GM12878 (cell line): Measurements from ENCODE around the gene NLRP14. TPM values are rescaled to one million over a fixed set of nuclear protein-coding genes. Genes with fewer than 3 reads are reported as not detected.

Source experiments
- ATAC-seq: fragments of 200-7000 bp; cut with Tn5 transposase; 3 replicates; pipeline ENCODE4 v1.9.1; 2020; ENCODE audit warnings: mild to moderate bottlenecking, moderate library complexity
- BruUV-seq: library from RNA; stranded (reverse); fragments of 400-500 nt; replicated peaks from 2 replicates; lab custom pipeline; 2021; lab: Mats Ljungman, UMichigan
- CTCF ChIA-PET: fragments of 300-600 bp; sonication (Branson Sonifier 250); formaldehyde crosslinking; extraction: SDS; loops from one replicate; lab custom pipeline; 2021; ENCODE audit warnings: inconsistent platforms; lab: Yijun Ruan, JAX
- POLR2A ChIA-PET: fragments of 350-600 bp; formaldehyde crosslinking; extraction: SDS; loops from one replicate; lab custom pipeline; 2021; ENCODE audit warnings: inconsistent platforms; lab: Charles Lee
- RAD21 ChIA-PET: fragments of 300-600 bp; sonication (Branson Sonifier 250); formaldehyde crosslinking; loops from one replicate; lab custom pipeline; 2023; ENCODE audit warnings: antibody characterized with exemption; ENCODE audit not compliant: unreplicated experiment; lab: Charles Lee
- SMC1A ChIA-PET: fragments of 300-600 bp; sonication (Branson Sonifier 250); formaldehyde crosslinking; loops from one replicate; lab custom pipeline; 2023; ENCODE audit not compliant: unreplicated experiment, uncharacterized antibody; lab: Charles Lee
- DNase-seq: peaks from one replicate; pipeline ENCODE4 v3.0.0-alpha.2; 2011; ENCODE audit warnings: low read depth, low spot score
- FAIRE-seq: peaks from 3 replicates; lab custom pipeline; 2011; peaks lifted over from hg19 to GRCh38; lab: Jason Lieb, UNC
- H2AFZ ChIP-seq: 2 replicates; pipeline ENCODE4 v1.6.0; 2011; ENCODE audit warnings: low read depth, low read length, control low read depth; ENCODE audit not compliant: control insufficient read depth
- H3K27ac ChIP-seq: 2 replicates; pipeline ENCODE4 v1.5.1; 2011; ENCODE audit warnings: control low read depth; ENCODE audit not compliant: control insufficient read depth, insufficient read depth
- H3K27me3 ChIP-seq, 2 experiments: replicated peaks in 1 of 2; 2 replicates each; pipeline versions ENCODE4 v1.6.0 to v1.6.1; 2011; ENCODE audit warnings: low read length in 1 of 2; ENCODE audit not compliant: control insufficient read depth in 2 of 2, insufficient read depth in 2 of 2
- H3K36me3 ChIP-seq, 2 experiments: 2 replicates each; pipeline ENCODE4 v1.5.1; 2011; ENCODE audit warnings: low read length in 1 of 2; ENCODE audit not compliant: control insufficient read depth in 2 of 2, insufficient read depth in 2 of 2
- H3K4me1 ChIP-seq: 2 replicates; pipeline ENCODE4 v1.6.1; 2011; ENCODE audit warnings: mild to moderate bottlenecking, low read length, moderate library complexity, mixed read lengths; ENCODE audit not compliant: control insufficient read depth, insufficient read depth
- H3K4me2 ChIP-seq: 2 replicates; pipeline ENCODE4 v1.6.0; 2011; ENCODE audit warnings: control low read depth; ENCODE audit not compliant: control insufficient read depth, insufficient read depth
- H3K4me3 ChIP-seq: fragments of 200-600 bp; sonication (generic); 2 replicates; pipeline ENCODE4 v1.5.1; 2016
- H3K79me2 ChIP-seq: 2 replicates; pipeline ENCODE4 v1.6.0; 2011; ENCODE audit warnings: low read length; ENCODE audit not compliant: control insufficient read depth, insufficient read depth
- H3K9ac ChIP-seq: 2 replicates; pipeline ENCODE4 v1.8.0; 2011; ENCODE audit warnings: low read length, control low read depth, mixed read lengths; ENCODE audit not compliant: control insufficient read depth, insufficient read depth
- H3K9me3 ChIP-seq: replicated peaks from 3 replicates; pipeline ENCODE4 v1.5.1; 2011; ENCODE audit warnings: mild to moderate bottlenecking, low read length; ENCODE audit not compliant: control insufficient read depth, insufficient read depth
- H4K20me1 ChIP-seq: 2 replicates; pipeline ENCODE4 v1.6.0; 2011; ENCODE audit not compliant: control insufficient read depth, insufficient read depth
- ATF7 ChIP-seq: fragments of 450-650 bp; IDR thresholded peaks from 2 replicates; pipeline ENCODE4 v1.6.1; 2016; ENCODE audit warnings: low read depth, mild to moderate bottlenecking
- ESRRA ChIP-seq: IDR thresholded peaks from 2 replicates; pipeline ENCODE4 v1.6.1; 2012; ENCODE audit warnings: mild to moderate bottlenecking, low read length, improper control_type of control experiment
- GATAD2B ChIP-seq: fragments of 450-650 bp; conservative IDR thresholded peaks from 2 replicates; pipeline ENCODE4 v1.6.1; 2017; ENCODE audit warnings: low read depth, mild to moderate bottlenecking, moderate library complexity
- MEF2B ChIP-seq: fragments of 450-650 bp; IDR thresholded peaks from 2 replicates; pipeline ENCODE4 v1.6.1; 2018; ENCODE audit warnings: mild to moderate bottlenecking, moderate library complexity; ENCODE audit not compliant: partially characterized antibody, poor library complexity, severe bottlenecking
- MTA2 ChIP-seq: fragments of 450-650 bp; IDR thresholded peaks from 2 replicates; pipeline ENCODE4 v1.6.1; 2016; ENCODE audit warnings: low read depth, mild to moderate bottlenecking, moderate library complexity
- NBN ChIP-seq: fragments of 450-650 bp; IDR thresholded peaks from 2 replicates; pipeline ENCODE4 v1.6.1; 2016
- NFXL1 ChIP-seq: fragments of 450-650 bp; IDR thresholded peaks from 2 replicates; pipeline ENCODE4 v1.6.1; 2017; ENCODE audit warnings: antibody characterized with exemption, mild to moderate bottlenecking, borderline replicate concordance
- NR2F1 ChIP-seq: fragments of 450-650 bp; conservative IDR thresholded peaks from 2 replicates; pipeline ENCODE4 v1.6.1; 2017; ENCODE audit warnings: mild to moderate bottlenecking
- POLR2AphosphoS5 ChIP-seq: IDR thresholded peaks from 2 replicates; pipeline ENCODE4 v1.6.1; 2011; ENCODE audit warnings: mild to moderate bottlenecking, low read length, inconsistent platforms
- RB1 ChIP-seq: fragments of 450-650 bp; formaldehyde crosslinking; IDR thresholded peaks from 2 replicates; pipeline ENCODE4 v1.6.1; 2017; ENCODE audit warnings: mild to moderate bottlenecking, borderline replicate concordance
- SIN3A ChIP-seq: IDR thresholded peaks from 2 replicates; pipeline ENCODE4 v1.6.1; 2012; ENCODE audit warnings: low read depth, low read length, improper control_type of control experiment
- SUZ12 ChIP-seq: fragments of 200-600 bp; sonication (generic); IDR thresholded peaks from one replicate; pipeline ENCODE4 v1.6.1; 2018; ENCODE audit warnings: antibody characterized with exemption, mild to moderate bottlenecking; ENCODE audit not compliant: unreplicated experiment
- ZNF207 ChIP-seq: fragments of 450-650 bp; IDR thresholded peaks from 2 replicates; pipeline ENCODE4 v1.6.1; 2014; ENCODE audit warnings: antibody characterized with exemption, mild to moderate bottlenecking, borderline replicate concordance
- WGBS: methylation state at CpG from one replicate; pipeline ENCODE4 v1.1.6; 2016; ENCODE audit warnings: low lambda C conversion rate; ENCODE audit not compliant: insufficient replicate concordance, insufficient coverage; ENCODE audit errors: missing lambda C conversion rate; 5-methylcytosine and 5-hydroxymethylcytosine counted together
- in situ Hi-C: fragments of 300-500 bp; cut with MboI; formaldehyde crosslinking; loops from 9 replicates; pipeline ENCODE4 v1.14.3; 2018; ENCODE audit warnings: mixed read lengths
- intact Hi-C: fragments of 100-400 bp; cut with micrococcal nuclease; formaldehyde crosslinking; loops from one replicate; pipeline ENCODE4 v1.14.2; 2022; ENCODE audit not compliant: unreplicated experiment
- polyA plus RNA-seq, 11 experiments: library from polyadenylated mRNA; depleted of rRNA in 4 of 11; unstranded in 6 of 11; stranded (reverse) in 5 of 11; fragments of >200 nt; fragmentation: Nextera tagmentation in 4 of 11; fragmentation: Illumina TruSeq in 1 of 11; extraction: Ambion mirVana in 4 of 11; extraction: Trizol in 1 of 11; gene quantifications; 1 replicate in 1 of 11; 2 replicates in 10 of 11; pipeline versions ENCODE4 v1.2.1 to v1.2.3, GENCODE V29; 2011 to 2016; ENCODE audit warnings: inconsistent platforms in 2 of 11, missing spikeins in 2 of 11, low read depth in 1 of 11
- total RNA-seq, 4 experiments: library from RNA; depleted of rRNA in 3 of 4; stranded (reverse); fragments of >200 nt in 3 of 4; fragmentation: Illumina TruSeq in 1 of 4; extraction: Trizol in 1 of 4; gene quantifications; 2 replicates each; pipeline versions ENCODE4 v1.2.1 to v1.2.3, GENCODE V29; 2013 to 2021

Gene NLRP14
- total and polyA plus RNA-seq, 10 of the 15 experiments (the other 5 are each of a cell fraction or from before 2014, with no cell fraction given), result 0.02 to 0.12 (median 0.04) TPM; not detected in 3

- no peaks in the 10 kb centered on the region for H3K4me1 ChIP-seq
- ChIA-PET RAD21 (no interaction called here), SMC1A (no interaction called here), POLR2A (no interaction called here), CTCF (no interaction called here)
- no peak for ATAC-seq
- intact Hi-C loops, result no loop called here
- no peak overlapping the region for H3K4me3 ChIP-seq
- no peak overlapping the region for H3K4me2 ChIP-seq
- no peak for FAIRE-seq
- in situ Hi-C loops, result no loop called here
- H4K20me1 ChIP-seq, result no peaks in the 10 kb centered on the region
- no peaks in the 10 kb centered on the region for H3K79me2 ChIP-seq
- no peaks in the 10 kb centered on the region for H3K9me3 ChIP-seq
- H3K36me3 ChIP-seq, result no peaks in the 10 kb centered on the region
- no peak overlapping the region for H2AFZ ChIP-seq
- no peak for DNase-seq
- TF ChIP-seq ZNF207 (no peak), MEF2B (no peak)
- WGBS, result 34% methylated on average over 4 of the region's 6 CpGs
- BruUV-seq, result no TSS peak
- no peak overlapping the region for H3K27ac ChIP-seq
- H3K27me3 ChIP-seq, result no peaks in the 10 kb centered on the region
- H3K9ac ChIP-seq, result no peak overlapping the region
Measured at GRCh38 chr11:6991227-6991626, 29.1 kb upstream of the NLRP14 start.

DNA sequence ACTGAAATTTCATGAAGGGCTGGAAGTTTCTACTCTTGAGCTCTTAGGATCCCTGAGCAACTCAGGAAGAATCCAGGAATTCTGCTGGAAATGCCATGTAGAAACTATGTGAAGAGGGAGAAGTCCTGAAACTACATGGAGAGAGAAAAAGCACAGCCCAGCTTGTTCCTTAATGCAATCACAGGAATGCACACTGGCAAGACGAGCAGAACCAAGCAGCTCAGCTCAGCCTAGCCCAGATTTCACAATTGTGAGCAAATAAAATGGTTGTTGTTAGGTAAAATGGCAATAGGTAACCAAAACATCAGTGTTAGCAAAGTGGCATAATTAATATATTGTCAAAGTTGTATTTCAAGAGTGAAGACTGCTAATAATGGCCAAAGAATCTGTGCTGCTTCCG is 28.3 kb upstream of the NLRP14 start:
- WGBS, result 48% methylated on average over 2 of the region's 2 CpGs
- intact Hi-C loops (no loop called here), in situ Hi-C loops (no loop called here)
- Histone ChIP-seq H3K9ac (no peak overlapping the region), H3K9me3 (no peaks in the 10 kb centered on the region), H4K20me1 (no peaks in the 10 kb centered on the region), H3K79me2 (no peaks in the 10 kb centered on the region), H3K27me3 (no peaks in the 10 kb centered on the region), H3K36me3 (no peaks in the 10 kb centered on the region), H3K4me2 (no peak overlapping the region), H3K27ac (no peak overlapping the region), H3K4me1 (no peaks in the 10 kb centered on the region), H2AFZ (no peak overlapping the region), H3K4me3 (no peak overlapping the region)
- TF ChIP-seq NFXL1 (no peak), RB1 (no peak), SIN3A (no peak), SUZ12 (no peak), NR2F1 (no peak), NBN (no peak), POLR2AphosphoS5 (no peak), GATAD2B (no peak), MTA2 (no peak), ATF7 (no peak), ESRRA (no peak)
- no TSS peak for BruUV-seq
- DNase-seq (no peak), ATAC-seq (no peak), FAIRE-seq (no peak)
- SMC1A ChIA-PET, result no interaction called here
- CTCF ChIA-PET, result no interaction called here
- POLR2A ChIA-PET, result no interaction called here
- RAD21 ChIA-PET, result interaction anchor here (0.5 kb wide), 1 partner anchor 48 kb away, joined by 3 read pairs; no protein-coding TSS in a partner anchor
